HepG2 (cell line): ENCODE results near the gene NLRP6. TPM values are rescaled to one million over a fixed set of nuclear protein-coding genes. Genes with fewer than 3 reads are reported as not detected.
A peak's percentile ranks its signal among the peaks of the same experiment; 100 is the strongest.

ENCODE experiments used
- ATAD3A ChIP-seq: sonication (generic); formaldehyde crosslinking; IDR thresholded peaks from 2 replicates; pipeline ENCODE4 v1.4.0; 2020; ENCODE audit warnings: missing genetic modification reagents
- ATRX ChIP-seq: sonication (generic); formaldehyde crosslinking; IDR thresholded peaks from 2 replicates; pipeline ENCODE4 v1.4.0; 2020; ENCODE audit warnings: missing genetic modification reagents, borderline replicate concordance
- CREM ChIP-seq, 2 experiments: sonication (generic) in 1 of 2; formaldehyde crosslinking in 1 of 2; IDR thresholded peaks; 2 replicates each; pipeline versions ENCODE4 v1.4.0 to v1.6.1; 2016 to 2020; ENCODE audit warnings: antibody characterized with exemption in 1 of 2, mild to moderate bottlenecking in 1 of 2, missing genetic modification reagents in 1 of 2
- DMAP1 ChIP-seq: IDR thresholded peaks from 2 replicates; pipeline ENCODE4 v1.6.1; 2016
- JUND ChIP-seq: sonication (generic); formaldehyde crosslinking; IDR thresholded peaks from 2 replicates; pipeline ENCODE4 v1.8.0; 2022; ENCODE audit warnings: mild to moderate bottlenecking, missing genetic modification reagents
- MEIS2 ChIP-seq: sonication (generic); formaldehyde crosslinking; IDR thresholded peaks from 2 replicates; pipeline ENCODE4 v1.9.0; 2021; ENCODE audit warnings: mild to moderate bottlenecking, missing genetic modification reagents
- NFYB ChIP-seq: sonication (generic); formaldehyde crosslinking; IDR thresholded peaks from 2 replicates; pipeline ENCODE4 v1.4.0; 2020; ENCODE audit warnings: missing genetic modification reagents
- NFYC ChIP-seq: IDR thresholded peaks from 2 replicates; pipeline ENCODE4 v1.6.1; 2016; ENCODE audit warnings: missing genetic modification reagents, missing compliant biosample characterization
- ONECUT2 ChIP-seq: sonication (generic); formaldehyde crosslinking; IDR thresholded peaks from 2 replicates; pipeline ENCODE4 v1.4.0; 2020; ENCODE audit warnings: missing genetic modification reagents
- PLRG1 ChIP-seq: fragments of 450-650 bp; conservative IDR thresholded peaks from 2 replicates; pipeline ENCODE4 v1.6.1; 2016
- TBX2 ChIP-seq: sonication (generic); formaldehyde crosslinking; IDR thresholded peaks from 2 replicates; pipeline ENCODE4 v1.5.0; 2020; ENCODE audit warnings: missing genetic modification reagents, mild to moderate bottlenecking, borderline replicate concordance
- TCF12 ChIP-seq, 2 experiments: fragments of 450-650 bp in 1 of 2; sonication (generic) in 1 of 2; formaldehyde crosslinking in 1 of 2; IDR thresholded peaks; 2 replicates each; pipeline versions ENCODE4 v1.6.1 to v1.8.0; 2017 to 2022; ENCODE audit warnings: antibody characterized with exemption in 1 of 2, mild to moderate bottlenecking in 1 of 2, missing genetic modification reagents in 1 of 2, moderate library complexity in 1 of 2
- THAP8 ChIP-seq: sonication (generic); formaldehyde crosslinking; IDR thresholded peaks from 2 replicates; pipeline ENCODE4 v1.5.1; 2020; ENCODE audit warnings: missing genetic modification reagents, mild to moderate bottlenecking, borderline replicate concordance
- ZBTB25 ChIP-seq: IDR thresholded peaks from 2 replicates; pipeline ENCODE4 v1.6.1; 2018; ENCODE audit warnings: missing genetic modification reagents
- ZBTB7A ChIP-seq: sonication (generic); formaldehyde crosslinking; IDR thresholded peaks from 2 replicates; pipeline ENCODE4 v1.8.0; 2022; ENCODE audit warnings: mild to moderate bottlenecking, missing genetic modification reagents
- ZFP82 ChIP-seq: sonication (generic); formaldehyde crosslinking; IDR thresholded peaks from 2 replicates; pipeline ENCODE4 v1.5.1; 2020; ENCODE audit warnings: mild to moderate bottlenecking, missing genetic modification reagents, borderline replicate concordance
- ZGPAT ChIP-seq: IDR thresholded peaks from 2 replicates; pipeline ENCODE4 v1.6.1; 2016; ENCODE audit warnings: mild to moderate bottlenecking
- ZNF124 ChIP-seq: sonication (generic); formaldehyde crosslinking; IDR thresholded peaks from 2 replicates; pipeline ENCODE4 v1.4.0; 2020; ENCODE audit warnings: missing genetic modification reagents
- ZNF256 ChIP-seq: sonication (generic); formaldehyde crosslinking; conservative IDR thresholded peaks from 2 replicates; pipeline ENCODE4 v1.4.0; 2020; ENCODE audit warnings: missing genetic modification reagents
- ZNF333 ChIP-seq: sonication (generic); formaldehyde crosslinking; IDR thresholded peaks from 2 replicates; pipeline ENCODE4 v1.4.0; 2020; ENCODE audit warnings: mild to moderate bottlenecking, missing genetic modification reagents, borderline replicate concordance
- ZNF44 ChIP-seq: sonication (generic); formaldehyde crosslinking; IDR thresholded peaks from 2 replicates; pipeline ENCODE4 v1.5.1; 2020; ENCODE audit warnings: mild to moderate bottlenecking, missing genetic modification reagents
- ZNF496 ChIP-seq: sonication (generic); formaldehyde crosslinking; IDR thresholded peaks from 2 replicates; pipeline ENCODE4 v1.8.1; 2023; ENCODE audit warnings: mild to moderate bottlenecking, moderate library complexity, missing genetic modification reagents; ENCODE audit not compliant: insufficient replicate concordance
- ZNF570 ChIP-seq: sonication (generic); formaldehyde crosslinking; IDR thresholded peaks from 2 replicates; pipeline ENCODE4 v1.4.0; 2020; ENCODE audit warnings: mild to moderate bottlenecking, missing genetic modification reagents, borderline replicate concordance
- ZNF572 ChIP-seq: sonication (generic); formaldehyde crosslinking; IDR thresholded peaks from 2 replicates; pipeline ENCODE4 v1.5.1; 2020; ENCODE audit warnings: mild to moderate bottlenecking, missing genetic modification reagents
- ZNF577 ChIP-seq: sonication (generic); formaldehyde crosslinking; IDR thresholded peaks from 2 replicates; pipeline ENCODE4 v1.4.0; 2020; ENCODE audit warnings: mild to moderate bottlenecking, low read depth, missing genetic modification reagents, borderline replicate concordance
- ZNF766 ChIP-seq: sonication (generic); formaldehyde crosslinking; IDR thresholded peaks from 2 replicates; pipeline ENCODE4 v1.5.0; 2020; ENCODE audit warnings: missing genetic modification reagents, borderline replicate concordance
- polyA plus RNA-seq, 8 experiments: library from polyadenylated mRNA; depleted of rRNA in 3 of 8; stranded (reverse) in 7 of 8; unstranded in 1 of 8; fragments of >200 nt; fragmentation: Illumina TruSeq in 4 of 8; extraction: Trizol in 4 of 8; gene quantifications; 2 replicates each; pipeline versions ENCODE4 v1.2.1 to v1.2.3, GENCODE V29; 2011 to 2016; ENCODE audit warnings: low read depth in 4 of 8, missing spikeins in 1 of 8, mixed read lengths in 1 of 8; ENCODE audit not compliant: insufficient read depth in 1 of 8
- total RNA-seq, 5 experiments: library from RNA; depleted of rRNA; stranded (reverse); fragments of >200 nt; fragmentation: Illumina TruSeq; extraction: Trizol; gene quantifications; 2 replicates each; pipeline ENCODE4 v1.2.3, GENCODE V29; 2016; ENCODE audit warnings: low read depth in 1 of 5

NLRP6 gene
- total and polyA plus RNA-seq, 2 of the 13 experiments (the other 11 are each of a cell fraction or from before 2014, with no cell fraction given) = not detected

GRCh38 chr11:236774-237767, 41.1 kb upstream of the NLRP6 start, which contains the start of gene PSMD13 (continued):
- no peak for TF ChIP-seq JUND (CRISPR knock-in tag)
- peak; percentile 53; the same call in 1 of the 2 replicates for TF ChIP-seq ZGPAT
- TF ChIP-seq ZBTB7A (CRISPR knock-in tag) = no peak
- TF ChIP-seq ZNF333 (CRISPR knock-in tag) = no peak
- TF ChIP-seq ZNF496 = no peak
- no peak for TF ChIP-seq ZNF124 (CRISPR knock-in tag)
- TF ChIP-seq NFYC (CRISPR knock-in tag) = no peak
- no peak for TF ChIP-seq ZFP82 (CRISPR knock-in tag)
- TF ChIP-seq TCF12 (IDR thresholded peaks at IDR 0.05) = no peak
- TF ChIP-seq TCF12 (CRISPR knock-in tag; IDR thresholded peaks at IDR 0.05) = no peak
- TF ChIP-seq ZNF44 (CRISPR knock-in tag) = no peak
- no peak for TF ChIP-seq ATRX
- 0 out of 2 replicates have a peak, but pooled peaks have one; percentile 29 for TF ChIP-seq TBX2 (CRISPR knock-in tag)
- no peak for TF ChIP-seq MEIS2
- TF ChIP-seq PLRG1 = no peak
- TF ChIP-seq ZNF572 (CRISPR knock-in tag) = peak; percentile 66; the same call in 1 of the 2 replicates
- peak; percentile 10; the same call in 1 of the 2 replicates for TF ChIP-seq NFYB
- TF ChIP-seq THAP8 (CRISPR knock-in tag) = no peak; the same call in 1 of the 2 replicates
- TF ChIP-seq ONECUT2 (CRISPR knock-in tag) = no peak
- no peak for TF ChIP-seq ZNF570 (CRISPR knock-in tag)
- no peak for TF ChIP-seq ZNF577 (CRISPR knock-in tag)
- no peak for TF ChIP-seq ZNF256 (CRISPR knock-in tag)
- peak; percentile 48; the same call in 1 of the 2 replicates for TF ChIP-seq ZBTB25 (CRISPR knock-in tag)
- TF ChIP-seq ZNF766 (CRISPR knock-in tag) = peak; percentile 44; the same call in 1 of the 2 replicates
- TF ChIP-seq DMAP1 (CRISPR knock-in tag) = peak; percentile 37
- TF ChIP-seq ATAD3A (CRISPR knock-in tag) = no peak
- peak; percentile 8; the same call in 1 of the 2 replicates for TF ChIP-seq CREM (IDR thresholded peaks at IDR 0.05)
- no peak for TF ChIP-seq CREM (CRISPR knock-in tag; IDR thresholded peaks at IDR 0.05)
